SHP77 (cell line): ENCODE results near the gene THRB.
"Not testable (repeated sequence)": the region's sequence is repeated elsewhere in the genome, so short reads cannot be mapped to it uniquely, and the experiment has no call there.

Source experiments
- DNase-seq, 2 experiments: peaks; one replicate each; lab custom pipeline; 2025; lab: John Stamatoyannopoulos, UW

The THRB gene

GRCh38 chr3:24096271-24096670 lies 398.4 kb downstream of the THRB start:
- no peak for DNase-seq

- not testable (repeated sequence) for DNase-seq
These were observed 399.8 kb downstream of the THRB start for GRCh38 chr3:24094818-24095217.

- no peak for DNase-seq
These were observed 405.9 kb downstream of the THRB start for GRCh38 chr3:24088782-24089181.

GRCh38 chr3:24087469-24087868 lies 407.2 kb downstream of the THRB start:
- no peak for DNase-seq

- DNase-seq = no peak
These were observed 407.8 kb downstream of the THRB start for GRCh38 chr3:24086617-24087404.

GRCh38 chr3:24086206-24086605 lies 408.4 kb downstream of the THRB start:
- no peak for DNase-seq

- no peak for DNase-seq
These were observed 422.5 kb downstream of the THRB start for GRCh38 chr3:24072193-24072592.

GRCh38 chr3:24069045-24069444 lies 425.6 kb downstream of the THRB start:
- peak in 1 of 2 experiments; percentile 1 for DNase-seq

GRCh38 chr3:24067483-24067882 lies 427.2 kb downstream of the THRB start:
- DNase-seq = no peak
